ENCODE data around the gene USP9X. TPM values are rescaled to one million over a fixed set of nuclear protein-coding genes. Genes with fewer than 3 reads are reported as not detected.
"Not testable (repeated sequence)": the region's sequence is repeated elsewhere in the genome, so short reads cannot be mapped to it uniquely, and the experiment has no call there.

Gene USP9X
- total RNA-seq, 1 experiment from 2014 or later = 43.5 TPM

GRCh38 chrX:41186946-41187345, 101.7 kb downstream of the USP9X start:
- not testable (repeated sequence) for DNase-seq (ENCODE audit: low spot score)

- no peak for DNase-seq (ENCODE audit: low spot score)
Observed at GRCh38 chrX:41189156-41189555, 103.9 kb downstream of the USP9X start.

- DNase-seq (ENCODE audit: low spot score) = no peak
Observed at GRCh38 chrX:41192880-41193279, 107.6 kb downstream of the USP9X start.

- DNase-seq (ENCODE audit: low spot score) = no peak
Observed at GRCh38 chrX:41198410-41198809, 113.2 kb downstream of the USP9X start.

- DNase-seq (ENCODE audit: low spot score) = no peak
Observed at GRCh38 chrX:41200785-41201184, 115.5 kb downstream of the USP9X start.

- no peak for DNase-seq (ENCODE audit: low spot score)
Observed at GRCh38 chrX:41209853-41210252, 124.6 kb downstream of the USP9X start.

- no peak for DNase-seq (ENCODE audit: low spot score)
Observed at GRCh38 chrX:41224605-41225004, 139.4 kb downstream of the USP9X start.

GRCh38 chrX:41233988-41234387, 148.7 kb downstream of the USP9X start:
- no peak for DNase-seq (ENCODE audit: low spot score)

- DNase-seq (ENCODE audit: low spot score) = not testable (repeated sequence)
Observed at GRCh38 chrX:41234471-41234870, 149.2 kb downstream of the USP9X start.

GRCh38 chrX:41234962-41235361, 149.7 kb downstream of the USP9X start:
- DNase-seq (ENCODE audit: low spot score) = no peak

- DNase-seq (ENCODE audit: low spot score) = no peak
Observed at GRCh38 chrX:41236629-41237028, 151.4 kb downstream of the USP9X start.

GRCh38 chrX:41240509-41240908, 155.3 kb downstream of the USP9X start:
- no peak for DNase-seq (ENCODE audit: low spot score)

GRCh38 chrX:41241962-41242361, 156.7 kb downstream of the USP9X start:
- no peak for DNase-seq (ENCODE audit: low spot score)

- DNase-seq (ENCODE audit: low spot score) = peak; percentile 79
Observed at GRCh38 chrX:41245641-41246040, 160.4 kb downstream of the USP9X start.

GRCh38 chrX:41250867-41251266, 165.6 kb downstream of the USP9X start:
- DNase-seq (ENCODE audit: low spot score) = no peak

- DNase-seq (ENCODE audit: low spot score) = no peak
Observed at GRCh38 chrX:41257801-41258200, 172.6 kb downstream of the USP9X start.

- DNase-seq (ENCODE audit: low spot score) = no peak
Observed at GRCh38 chrX:41258226-41258625, 173.0 kb downstream of the USP9X start.

- DNase-seq (ENCODE audit: low spot score) = no peak
Observed at GRCh38 chrX:41258871-41259270, 173.6 kb downstream of the USP9X start.

- DNase-seq (ENCODE audit: low spot score) = no peak
Observed at GRCh38 chrX:41259516-41259915, 174.3 kb downstream of the USP9X start.

- peak; percentile 81 for DNase-seq (ENCODE audit: low spot score)
Observed at GRCh38 chrX:41265615-41266014, 180.4 kb downstream of the USP9X start.

- DNase-seq (ENCODE audit: low spot score) = peak; percentile 27
Observed at GRCh38 chrX:41273638-41274037, 188.4 kb downstream of the USP9X start.

- DNase-seq (ENCODE audit: low spot score) = peak; percentile 45
Observed at GRCh38 chrX:41275661-41276609, 190.7 kb downstream of the USP9X start.

GRCh38 chrX:41276661-41277506, 191.6 kb downstream of the USP9X start:
- DNase-seq (ENCODE audit: low spot score) = no peak

Measured in H4 (cell line).